ENCODE results near the gene PTPN3. TPM values are rescaled to one million over a fixed set of nuclear protein-coding genes. Genes with fewer than 3 reads are reported as not detected.

The PTPN3 gene
- total and polyA plus RNA-seq, 9 of the 15 experiments (the other 6 are each of a cell fraction or from before 2014, with no cell fraction given) = 0.02 TPM; not detected in 8

DNA sequence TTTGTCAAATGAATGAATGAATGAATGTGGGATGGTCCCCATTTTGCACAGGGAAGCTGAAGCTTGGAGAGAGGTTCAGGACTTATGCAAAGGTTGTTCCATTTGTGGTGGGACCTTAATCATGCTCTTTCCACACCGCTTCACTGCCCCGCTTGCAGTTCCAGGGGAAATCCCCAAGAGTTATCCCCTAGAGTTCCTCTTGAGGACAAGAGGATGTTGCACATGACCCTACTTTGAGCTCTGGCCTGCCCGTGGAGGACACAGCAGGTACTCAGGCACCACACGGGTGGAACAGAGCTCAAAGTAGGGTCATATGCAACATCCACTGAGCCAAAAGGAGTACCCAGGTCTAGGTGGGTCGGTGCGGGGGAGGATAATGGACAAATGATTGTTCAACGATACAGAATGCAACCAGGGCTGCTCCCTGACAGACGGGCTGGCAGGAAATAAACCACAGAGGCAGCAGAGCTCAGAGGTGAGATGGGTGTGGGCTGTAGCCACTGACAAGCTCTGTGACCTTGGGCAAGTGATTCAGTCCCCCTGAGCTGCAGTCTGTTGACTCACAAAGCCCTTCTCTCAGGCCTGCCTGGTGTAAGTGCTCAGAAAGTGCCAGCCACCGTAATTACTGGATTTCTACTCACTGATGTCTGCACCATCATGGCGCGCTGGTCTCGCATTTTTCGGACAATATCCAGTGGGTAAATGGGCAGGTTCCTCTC lies 116.9 kb downstream of the PTPN3 start:
- ChIA-PET CTCF (ENCODE audit: low intra/inter-chr PET ratio) (no interaction called here), POLR2A (interaction anchor here (1.0 kb wide), 1 partner anchor 36 kb away, joined by 3 read pairs; no protein-coding TSS in a partner anchor)
- in situ Hi-C loops (cut with MboI) (no loop called here), intact Hi-C loops (cut with micrococcal nuclease) (no loop called here)
- DNase-seq (ENCODE audit: extremely low read depth in 1 of 4, low spot score in 3 of 4) = no peak
- Histone ChIP-seq H3K9me3 (replicated peaks; ENCODE audit: control insufficient read depth, insufficient read depth, low read depth, low read length) (no peaks in the 10 kb centered on the region), H3K9me1 (ENCODE audit: control insufficient read depth, insufficient read depth, low read length) (no peaks in the 10 kb centered on the region), H2AFZ (ENCODE audit: low read depth, low read length) (no peak overlapping the region), H3K4me1 (replicated peaks in 1 of 2; ENCODE audit: control insufficient read depth in 2 of 2, insufficient read depth in 2 of 2, low read length in 2 of 2) (no peaks in the 10 kb centered on the region), H3K4me2 (ENCODE audit: insufficient read depth, low read length) (no peak overlapping the region), H3K36me3 (ENCODE audit: control insufficient read depth, insufficient read depth, low read length) (no peaks in the 10 kb centered on the region), H3K79me2 (ENCODE audit: control insufficient read depth, insufficient read depth, low read length) (no peaks in the 10 kb centered on the region), H3K9ac (ENCODE audit: insufficient read depth in 1 of 2, low read depth in 2 of 2, low read length in 2 of 2) (no peak overlapping the region), H3K27ac (ENCODE audit: extremely low read depth, low read depth, low read length) (no peak overlapping the region), H3K4me3 (no peak overlapping the region), H4K20me1 (replicated peaks; ENCODE audit: control insufficient read depth, insufficient read depth, low read length) (no peaks in the 10 kb centered on the region; the same call in 1 of the 2 replicates), H3K27me3 (ENCODE audit: control insufficient read depth in 2 of 2, insufficient read depth in 2 of 2, low read length in 2 of 2) (peaks cover 35 to 56% of the 10 kb centered on the region in 2 experiments)
- no peak for ATAC-seq
- TF ChIP-seq ZNF77 (CRISPR knock-in tag; IDR thresholded peaks at IDR 0.05) (no peak), CBX1 (IDR thresholded peaks at IDR 0.05; ENCODE audit: low read depth) (no peak), HDAC8 (tag; IDR thresholded peaks at IDR 0.05) (no peak), XRCC5 (IDR thresholded peaks at IDR 0.05; ENCODE audit: low read depth, low read length) (no peak), MECOM (CRISPR knock-in tag; IDR thresholded peaks at IDR 0.05) (no peak), ZNF384 (IDR thresholded peaks at IDR 0.05; ENCODE audit: low read depth, low read length) (no peak), NCOA2 (IDR thresholded peaks at IDR 0.05; ENCODE audit: partially characterized antibody in 2 of 2) (no peak), NFIX (CRISPR knock-in tag; IDR thresholded peaks at IDR 0.05; ENCODE audit: low read depth) (no peak), TAF7 (tag; IDR thresholded peaks at IDR 0.05) (no peak), DACH1 (IDR thresholded peaks at IDR 0.05; ENCODE audit: partially characterized antibody) (no peak)
- BruUV-seq (replicated peaks) = no TSS peak
- 0% methylated on average over 13 of the region's 13 CpGs for WGBS (ENCODE audit: insufficient coverage, low coverage, missing lambda C conversion rate)
- FAIRE-seq = no peak
